ENCODE measurements around the gene INO80E. TPM values are rescaled to one million over a fixed set of nuclear protein-coding genes. Genes with fewer than 3 reads are reported as not detected.

Gene INO80E
- polyA plus RNA-seq, 2 of the 4 experiments (the other 2 are of a cell fraction) = 41.3 to 89.0 TPM

- TF ChIP-seq PBX3 (IDR thresholded peaks at IDR 0.05) (no peak), GATA3 (IDR thresholded peaks at IDR 0.05; ENCODE audit: borderline replicate concordance) (no peak)
These were observed 1.3 kb upstream of the INO80E start (continued) for GRCh38 chr16:29994600-29995323.

- H3K9me3 ChIP-seq = no peaks in the 10 kb centered on the region
- FAIRE-seq (no peak), DNase-seq (ENCODE audit: low read depth in 1 of 2, low spot score in 1 of 2) (peak; percentile 86), ATAC-seq (peak; percentile 58 to 72)
- H3K4me2 ChIP-seq = peak within 1 kb of the TSS; percentile 94
- ChIA-PET POLR2A (interaction anchor here (0.9 to 1.6 kb wide), 3 partner anchors 22 to 96 kb away, joined by 3 to 4 read pairs (median 3); partner anchors contain the start of genes SEZ6L2 and TAOK2), CTCF (interaction anchor here (0.8 to 6.3 kb wide), 7 partner anchors 10 to 147 kb away, joined by 3 to 39 read pairs (median 3); no protein-coding TSS in a partner anchor)
- peaks cover 14% of the 10 kb centered on the region for H3K4me1 ChIP-seq
- peak within 1 kb of the TSS; percentile 94 to 97 for H3K27ac ChIP-seq
- WGBS (ENCODE audit: missing lambda C conversion rate) = 5% methylated on average over 42 of the region's 53 CpGs
- peak within 1 kb of the TSS; percentile 89 for H3K4me3 ChIP-seq
- TF ChIP-seq SREBF2 (IDR thresholded peaks at IDR 0.05) (no peak), MAFK (IDR thresholded peaks at IDR 0.05; ENCODE audit: partially characterized antibody) (no peak), REST (IDR thresholded peaks at IDR 0.05) (no peak), MAX (IDR thresholded peaks at IDR 0.05) (peak; percentile 98), TFCP2L1 (CRISPR knock-in tag; IDR thresholded peaks at IDR 0.05) (0 out of 2 replicates have a peak, but pooled peaks have one; percentile 47), CHD4 (IDR thresholded peaks at IDR 0.05; ENCODE audit: borderline replicate concordance) (no peak), USF2 (IDR thresholded peaks at IDR 0.05) (no peak), BCL3 (IDR thresholded peaks at IDR 0.05) (no peak), RARB (CRISPR knock-in tag; IDR thresholded peaks at IDR 0.05) (no peak; the same call in 1 of the 2 replicates), KDM1A (IDR thresholded peaks at IDR 0.05; ENCODE audit: low read depth) (no peak), FOXS1 (CRISPR knock-in tag; IDR thresholded peaks at IDR 0.05) (no peak), GATA3 (IDR thresholded peaks at IDR 0.05; ENCODE audit: borderline replicate concordance) (no peak), RFX5 (IDR thresholded peaks at IDR 0.05) (no peak), E2F6 (IDR thresholded peaks at IDR 0.05; ENCODE audit: borderline replicate concordance, low read depth) (peak; percentile 100), ATOH8 (CRISPR knock-in tag; IDR thresholded peaks at IDR 0.05; ENCODE audit: low read depth) (peak; percentile 54; the same call in 1 of the 2 replicates), SMC3 (IDR thresholded peaks at IDR 0.05) (no peak), HMGXB4 (CRISPR knock-in tag; IDR thresholded peaks at IDR 0.05; ENCODE audit: borderline replicate concordance) (no peak), NFE2L2 (conservative IDR thresholded peaks at IDR 0.05; ENCODE audit: low read length) (no peak), HOXA7 (CRISPR knock-in tag; IDR thresholded peaks at IDR 0.05) (no peak), CBX2 (IDR thresholded peaks at IDR 0.05; ENCODE audit: borderline replicate concordance, low read depth) (no peak), HOXB5 (CRISPR knock-in tag; IDR thresholded peaks at IDR 0.05) (0 out of 2 replicates have a peak, but pooled peaks have one; percentile 34), CBX8 (IDR thresholded peaks at IDR 0.05) (no peak), FOSL2 (IDR thresholded peaks at IDR 0.05) (no peak), FOSL2 (CRISPR knock-in tag; IDR thresholded peaks at IDR 0.05) (no peak), HES2 (IDR thresholded peaks at IDR 0.05) (no peak)
These were observed 624 bp upstream of the INO80E start, which contains the start of gene HIRIP3 for GRCh38 chr16:29995324-29995910. HIRIP3 (minus strand) TSS chr16:29995617; CDS start chr16:29995605, 12 bp downstream.

Measured in A549 (cell line).